GM13976 (cell line): ENCODE data around the gene AK1.

Source experiments
- DNase-seq: peaks from one replicate; pipeline ENCODE4 v3.0.0; 2012; ENCODE audit warnings: low spot score
- CTCF ChIP-seq: IDR thresholded peaks from 2 replicates; pipeline ENCODE4 v1.5.1; 2012; ENCODE audit warnings: borderline replicate concordance, mild to moderate bottlenecking; ENCODE audit not compliant: insufficient read depth; ENCODE audit errors: extremely low read depth, missing control alignments, control extremely low read depth
- in situ Hi-C: fragments of 300-500 bp; cut with MboI; formaldehyde crosslinking; loops from one replicate; pipeline ENCODE4 v1.12.0; 2022; ENCODE audit warnings: low sequenced_read_pairs, mixed read lengths, inconsistent platforms; ENCODE audit not compliant: unreplicated experiment

AK1 gene

GRCh38 chr9:127817881-127818434 is 59.5 kb downstream of the AK1 start:
- in situ Hi-C loops: no loop called here
- no peak for DNase-seq
- no peak for TF ChIP-seq CTCF

- no peak for TF ChIP-seq CTCF
- no peak for DNase-seq
- in situ Hi-C loops: no loop called here
Observed at GRCh38 chr9:127816728-127817127, 60.7 kb downstream of the AK1 start.
